Measurements from ENCODE around the gene FAM13B. TPM values are rescaled to one million over a fixed set of nuclear protein-coding genes. Genes with fewer than 3 reads are reported as not detected.

FAM13B gene
- total RNA-seq, 1 experiment from 2014 or later, result 13.0 TPM

DNA sequence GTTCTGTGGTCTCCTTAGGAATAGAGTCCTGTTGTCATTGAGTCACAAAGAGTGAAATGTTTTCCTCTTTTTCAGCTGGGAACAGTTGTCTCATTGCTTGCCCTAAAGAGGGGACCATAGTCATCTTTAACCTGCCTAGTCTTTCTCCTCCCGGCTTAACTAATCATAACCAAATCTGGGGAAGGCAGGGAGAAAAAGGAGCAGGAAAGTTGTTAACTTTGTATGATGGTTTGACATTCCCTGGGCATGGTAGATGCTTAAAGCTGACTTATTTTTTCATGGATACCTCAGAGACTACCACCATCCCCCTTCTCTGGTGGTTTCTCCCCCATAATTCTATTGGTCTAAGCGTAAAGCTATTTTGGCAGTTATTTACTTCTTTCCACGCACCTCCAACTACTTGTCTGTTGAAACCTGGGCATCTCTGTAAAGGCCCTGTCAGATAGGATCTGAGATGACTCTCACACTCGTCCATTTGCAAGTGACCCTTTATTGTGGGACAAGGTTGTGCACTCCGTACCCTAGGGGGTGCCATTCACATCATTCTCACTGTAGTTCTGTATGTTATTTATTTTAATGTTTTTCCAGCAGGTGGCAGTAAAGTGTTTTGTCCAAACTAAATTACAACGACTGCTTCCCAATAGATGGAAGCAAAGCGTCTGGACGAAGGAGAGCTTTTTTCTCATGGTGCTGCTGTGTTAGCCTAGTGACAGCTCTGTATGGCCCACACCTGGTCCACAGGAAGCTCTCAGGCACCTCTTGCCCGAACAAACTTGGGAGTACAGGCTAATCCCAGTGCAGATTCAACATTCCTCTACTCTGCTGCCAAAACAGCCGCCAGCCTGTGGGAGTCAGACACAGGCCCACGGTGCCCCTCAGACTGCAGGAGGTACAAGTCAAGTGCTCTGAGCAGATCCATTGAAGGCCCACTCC is 3.0 kb upstream of the FAM13B start:
- Histone ChIP-seq H3K4me2 (ENCODE audit: low read length) (peak overlapping the region; percentile 38; the same call in 1 of the 2 replicates), H3K79me2 (ENCODE audit: low read length) (peaks cover 19% of the 10 kb centered on the region), H4K20me1 (ENCODE audit: low read length) (peaks cover 8% of the 10 kb centered on the region), H3K9ac (ENCODE audit: low read length) (no peak overlapping the region), H3K36me3 (ENCODE audit: low read depth, low read length) (no peaks in the 10 kb centered on the region; the same call in 1 of the 2 replicates), H2AFZ (ENCODE audit: low read length) (peak overlapping the region; percentile 70), H3K9me3 (ENCODE audit: low read length) (no peaks in the 10 kb centered on the region), H3K27ac (ENCODE audit: low read length) (no peak overlapping the region), H3K9me2 (replicated peaks; ENCODE audit: low read length) (no peaks in the 10 kb centered on the region), H3K4me3 (ENCODE audit: low read length) (no peak overlapping the region), H3K27me3 (ENCODE audit: low read length) (no peaks in the 10 kb centered on the region), H3K4me1 (ENCODE audit: insufficient read depth, low read length) (peaks cover 8% of the 10 kb centered on the region), H3F3A (ENCODE audit: low read length, unreplicated experiment) (no peaks in the 10 kb centered on the region)
- BruUV-seq (replicated peaks), result no TSS peak
- no peak for TF ChIP-seq EZH2phosphoT487 (IDR thresholded peaks at IDR 0.05; ENCODE audit: borderline replicate concordance, low read length)
- TF ChIP-seq, protein P1, sequence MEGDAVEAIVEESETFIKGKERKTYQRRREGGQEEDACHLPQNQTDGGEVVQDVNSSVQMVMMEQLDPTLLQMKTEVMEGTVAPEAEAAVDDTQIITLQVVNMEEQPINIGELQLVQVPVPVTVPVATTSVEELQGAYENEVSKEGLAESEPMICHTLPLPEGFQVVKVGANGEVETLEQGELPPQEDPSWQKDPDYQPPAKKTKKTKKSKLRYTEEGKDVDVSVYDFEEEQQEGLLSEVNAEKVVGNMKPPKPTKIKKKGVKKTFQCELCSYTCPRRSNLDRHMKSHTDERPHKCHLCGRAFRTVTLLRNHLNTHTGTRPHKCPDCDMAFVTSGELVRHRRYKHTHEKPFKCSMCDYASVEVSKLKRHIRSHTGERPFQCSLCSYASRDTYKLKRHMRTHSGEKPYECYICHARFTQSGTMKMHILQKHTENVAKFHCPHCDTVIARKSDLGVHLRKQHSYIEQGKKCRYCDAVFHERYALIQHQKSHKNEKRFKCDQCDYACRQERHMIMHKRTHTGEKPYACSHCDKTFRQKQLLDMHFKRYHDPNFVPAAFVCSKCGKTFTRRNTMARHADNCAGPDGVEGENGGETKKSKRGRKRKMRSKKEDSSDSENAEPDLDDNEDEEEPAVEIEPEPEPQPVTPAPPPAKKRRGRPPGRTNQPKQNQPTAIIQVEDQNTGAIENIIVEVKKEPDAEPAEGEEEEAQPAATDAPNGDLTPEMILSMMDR (conservative IDR thresholded peaks at IDR 0.05; ENCODE audit: low read depth, low read length), result peak; percentile 95
- no peak for TF ChIP-seq EZH2 (IDR thresholded peaks at IDR 0.05; ENCODE audit: low read length, unreplicated experiment)
- intact Hi-C loops (cut with micrococcal nuclease), result loop anchor here (1.0 to 5.0 kb wide), 3 partner anchors 32 to 96 kb away; no protein-coding TSS in a partner anchor
- ChIA-PET POLR2A (ENCODE audit: unreplicated experiment) (no interaction called here), CTCF (interaction anchor here (0.5 to 1.8 kb wide), 9 partner anchors 25 to 257 kb away, joined by 3 to 13 read pairs (median 3); no protein-coding TSS in a partner anchor)
- DNase-seq (peak; percentile 80), ATAC-seq (peak; percentile 59)

DNA sequence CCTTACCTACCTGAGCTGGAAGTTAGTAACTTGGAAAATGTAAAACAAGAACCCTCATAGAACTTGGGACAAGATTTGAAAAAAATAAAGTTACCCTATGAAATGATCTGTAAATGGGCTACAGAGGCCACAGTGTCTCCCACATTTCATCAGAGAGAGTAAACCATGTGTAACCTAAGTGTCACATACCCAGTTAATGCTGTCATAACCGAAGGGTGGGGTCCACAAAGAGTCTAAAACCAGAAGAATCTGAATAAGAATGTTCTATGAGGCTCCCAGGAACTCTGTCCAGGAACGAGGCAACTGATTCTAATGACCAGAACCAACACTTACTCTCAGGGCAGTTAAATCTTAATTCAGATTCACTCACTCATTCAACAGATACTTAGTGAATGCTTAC is 1.0 kb upstream of the FAM13B start:
- Histone ChIP-seq H3K4me3 (ENCODE audit: low read length) (peak overlapping the region; percentile 83; the same call in 1 of the 2 replicates), H3K36me3 (ENCODE audit: low read depth, low read length) (no peaks in the 10 kb centered on the region; the same call in 1 of the 2 replicates), H3K9me2 (replicated peaks; ENCODE audit: low read length) (no peaks in the 10 kb centered on the region), H3K9ac (ENCODE audit: low read length) (no peak overlapping the region), H3K79me2 (ENCODE audit: low read length) (peaks cover 39% of the 10 kb centered on the region), H3K4me1 (ENCODE audit: insufficient read depth, low read length) (peaks cover 14% of the 10 kb centered on the region), H4K20me1 (ENCODE audit: low read length) (peaks cover 10% of the 10 kb centered on the region), H3K27me3 (ENCODE audit: low read length) (no peaks in the 10 kb centered on the region), H3F3A (ENCODE audit: low read length, unreplicated experiment) (no peaks in the 10 kb centered on the region), H2AFZ (ENCODE audit: low read length) (peak overlapping the region; percentile 94; the same call in 1 of the 2 replicates), H3K4me2 (ENCODE audit: low read length) (peak overlapping the region; percentile 93), H3K9me3 (ENCODE audit: low read length) (no peaks in the 10 kb centered on the region), H3K27ac (ENCODE audit: low read length) (no peak overlapping the region)
- peak; percentile 45 for DNase-seq
- POLR2A ChIA-PET (ENCODE audit: unreplicated experiment), result no interaction called here
- CTCF ChIA-PET, result interaction anchor here (0.5 kb wide), 1 partner anchor 1069 kb away, joined by 4 read pairs; no protein-coding TSS in a partner anchor
- no peak for TF ChIP-seq EZH2phosphoT487 (IDR thresholded peaks at IDR 0.05; ENCODE audit: borderline replicate concordance, low read length)
- TF ChIP-seq EZH2 (IDR thresholded peaks at IDR 0.05; ENCODE audit: low read length, unreplicated experiment), result no peak
- TF ChIP-seq, protein P1 (conservative IDR thresholded peaks at IDR 0.05; ENCODE audit: low read depth, low read length), result no peak
- intact Hi-C loops (cut with micrococcal nuclease), result no loop called here
- ATAC-seq, result no peak
- BruUV-seq (replicated peaks), result no TSS peak
